ENCODE data around the gene CAV3.

- TF ChIP-seq CTCF (conservative IDR thresholded peaks at IDR 0.05; ENCODE audit: low read depth in 2 of 2) (peak; percentile 76 to 83), EZH2 (IDR thresholded peaks at IDR 0.05; ENCODE audit: low read depth, unreplicated experiment) (no peak), POLR2AphosphoS5 (IDR thresholded peaks at IDR 0.05; ENCODE audit: low read depth) (no peak), REST (IDR thresholded peaks at IDR 0.05; ENCODE audit: unreplicated experiment) (no peak), CREB1 (CRISPR knock-in tag; IDR thresholded peaks at IDR 0.05; ENCODE audit: low read depth) (no peak), EZH2phosphoT487 (IDR thresholded peaks at IDR 0.05; ENCODE audit: unreplicated experiment) (no peak), ETS1 (IDR thresholded peaks at IDR 0.05) (no peak)
Measured at GRCh38 chr3:8702560-8702959, 31.0 kb upstream of the CAV3 start.

Measured in GM23338 (cell line).